ENCODE measurements around the gene HYAL1.

Gene HYAL1, protein sequence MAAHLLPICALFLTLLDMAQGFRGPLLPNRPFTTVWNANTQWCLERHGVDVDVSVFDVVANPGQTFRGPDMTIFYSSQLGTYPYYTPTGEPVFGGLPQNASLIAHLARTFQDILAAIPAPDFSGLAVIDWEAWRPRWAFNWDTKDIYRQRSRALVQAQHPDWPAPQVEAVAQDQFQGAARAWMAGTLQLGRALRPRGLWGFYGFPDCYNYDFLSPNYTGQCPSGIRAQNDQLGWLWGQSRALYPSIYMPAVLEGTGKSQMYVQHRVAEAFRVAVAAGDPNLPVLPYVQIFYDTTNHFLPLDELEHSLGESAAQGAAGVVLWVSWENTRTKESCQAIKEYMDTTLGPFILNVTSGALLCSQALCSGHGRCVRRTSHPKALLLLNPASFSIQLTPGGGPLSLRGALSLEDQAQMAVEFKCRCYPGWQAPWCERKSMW

DNA sequence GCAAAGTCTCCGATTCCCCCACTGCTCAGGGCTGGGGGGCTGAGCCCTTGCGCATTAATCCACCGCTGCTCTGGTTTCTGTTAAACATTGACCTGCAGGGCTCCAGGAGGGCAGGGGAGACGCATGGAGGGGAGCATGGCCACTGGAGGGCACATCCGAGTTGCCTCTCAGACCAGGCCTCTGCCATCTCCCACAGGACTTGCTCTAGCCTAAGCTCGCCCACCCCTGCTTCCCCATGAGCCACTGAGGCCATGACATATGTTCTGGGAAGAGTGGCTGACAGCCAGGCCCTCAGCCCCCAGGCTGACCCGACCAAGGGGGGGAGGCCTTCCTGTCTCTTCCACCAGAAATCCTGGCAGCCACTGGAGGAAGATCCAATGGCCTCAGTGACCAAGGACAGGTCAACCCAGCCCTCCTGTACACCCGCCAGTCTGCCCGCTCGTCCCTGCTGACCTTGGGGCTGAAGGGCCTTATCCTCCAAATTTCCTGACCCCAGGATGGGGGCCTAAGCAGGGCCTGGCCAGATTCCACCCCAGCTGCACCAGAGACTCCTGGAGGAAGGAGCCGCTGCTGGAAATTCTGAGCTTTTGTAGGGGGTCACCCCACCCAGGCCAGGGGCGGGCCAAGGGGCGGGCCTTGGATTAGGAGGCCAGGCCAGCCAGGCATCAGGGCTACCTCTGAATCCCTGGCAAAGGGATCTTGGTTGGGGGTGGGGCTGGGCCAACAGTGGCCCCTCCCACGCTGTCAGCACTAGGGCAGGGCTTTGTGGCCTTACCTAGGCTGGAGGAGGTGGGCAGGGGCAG lies at the start of gene HYAL1:
TSS of gene HYAL1 (minus strand) at position 562 of the 803 bp plus-strand sequence. CDS start 618 bp downstream, outside the sequence.
- DNase-seq (ENCODE audit: low read depth in 4 of 4, low spot score in 1 of 4): no peak

DNA sequence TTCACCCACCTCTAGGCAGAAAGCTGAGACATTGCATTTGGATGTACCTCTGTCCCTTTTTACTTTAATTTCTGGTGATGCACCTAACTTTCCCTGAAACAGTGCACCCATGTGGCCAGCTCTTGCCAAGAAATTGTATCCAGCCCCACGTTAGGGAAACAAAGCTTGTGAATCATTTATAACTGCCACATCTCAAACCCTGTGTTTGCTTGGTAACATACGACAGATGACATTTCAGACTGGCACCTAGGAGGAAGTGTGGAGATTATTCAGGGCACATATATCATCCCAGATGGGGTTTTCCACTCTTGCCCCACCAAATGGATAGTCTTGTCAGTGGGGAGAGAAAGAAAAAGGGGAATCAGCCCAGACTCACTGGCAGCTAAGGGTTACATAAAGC lies 49.4 kb upstream of the HYAL1 start:
- no peak for DNase-seq (ENCODE audit: low read depth in 4 of 4, low spot score in 1 of 4)

DNA sequence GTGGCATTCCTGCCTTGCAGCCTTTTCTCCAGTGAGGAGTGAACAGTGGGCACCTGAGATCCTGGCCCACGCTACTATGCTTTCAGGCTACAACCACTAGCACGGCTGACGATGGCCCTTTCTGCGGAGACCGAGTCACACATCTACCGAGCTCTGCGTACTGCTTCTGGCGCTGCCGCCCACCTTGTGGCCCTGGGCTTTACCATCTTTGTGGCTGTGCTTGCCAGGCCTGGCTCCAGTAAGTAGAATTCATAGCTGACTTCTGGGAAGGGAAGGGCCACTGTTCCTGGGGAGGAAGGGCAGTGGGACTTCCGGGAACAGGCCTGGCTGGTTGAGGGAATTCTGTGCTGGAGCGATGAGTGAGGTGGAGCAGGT lies 47.9 kb upstream of the HYAL1 start:
- DNase-seq (ENCODE audit: low read depth in 4 of 4, low spot score in 1 of 4): no peak

- peak; percentile 94 to 99 (median 98) for DNase-seq (ENCODE audit: low read depth in 4 of 4, low spot score in 1 of 4)
Measured at GRCh38 chr3:50350527-50351322, 47.4 kb upstream of the HYAL1 start, which contains the start of the genes CYB561D2 and NPRL2. Gene CYB561D2 (plus strand): TSS chr3:50350862. CDS start chr3:50351434, 572 bp downstream. Gene NPRL2 (minus strand): TSS chr3:50350775. CDS start chr3:50350652, 123 bp downstream.

DNA sequence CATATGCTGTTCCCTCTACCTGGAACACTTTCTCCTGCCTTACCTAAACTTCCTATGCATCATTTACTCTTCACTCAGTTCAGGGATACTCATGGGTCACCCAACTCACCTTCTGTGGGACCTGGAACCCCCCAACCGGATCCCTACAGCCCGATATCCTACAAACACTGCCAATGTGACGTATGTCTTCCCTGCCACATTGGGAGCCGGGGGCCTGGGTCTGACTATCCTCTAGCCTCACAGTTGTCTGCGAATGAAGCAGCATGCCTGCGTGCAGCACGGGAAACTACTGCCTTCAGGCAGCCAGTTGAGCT lies 46.8 kb upstream of the HYAL1 start:
- DNase-seq (ENCODE audit: low read depth in 4 of 4, low spot score in 1 of 4): no peak

- DNase-seq (ENCODE audit: low read depth in 4 of 4, low spot score in 1 of 4): peak in 2 of 4 experiments; percentile 45 to 52
Measured at GRCh38 chr3:50347187-50347813, 43.9 kb upstream of the HYAL1 start.

- peak in 3 of 4 experiments; percentile 52 to 78 (median 59) for DNase-seq (ENCODE audit: low read depth in 4 of 4, low spot score in 1 of 4)
Measured at GRCh38 chr3:50345586-50346234, 42.3 kb upstream of the HYAL1 start, which contains the start of gene ZMYND10. Gene ZMYND10 (minus strand): TSS chr3:50345732. CDS start chr3:50345579, 153 bp downstream.

DNA sequence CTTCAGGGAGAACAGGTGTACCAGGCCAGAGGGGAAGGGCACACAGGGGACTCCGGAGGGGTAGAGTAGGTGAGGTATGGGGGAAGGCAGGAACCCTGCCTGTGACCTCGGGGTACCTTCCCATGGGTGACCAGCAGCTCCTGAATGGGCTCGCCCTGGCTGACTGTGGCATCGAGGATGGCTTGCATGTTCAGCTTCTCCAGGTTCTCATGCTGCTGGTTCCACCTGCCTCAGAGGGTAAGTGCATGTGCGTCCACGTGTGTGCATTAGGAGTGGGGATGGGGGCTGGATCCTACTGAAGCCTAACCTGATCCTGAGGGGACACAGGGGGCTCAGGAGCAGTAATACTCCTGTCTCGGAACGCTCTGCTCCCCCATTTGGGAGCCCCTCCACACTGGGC lies 41.6 kb upstream of the HYAL1 start:
- no peak for DNase-seq (ENCODE audit: low read depth in 4 of 4, low spot score in 1 of 4)

- no peak for DNase-seq (ENCODE audit: low read depth in 4 of 4, low spot score in 1 of 4)
Measured at GRCh38 chr3:50342813-50343633, 39.6 kb upstream of the HYAL1 start.

DNA sequence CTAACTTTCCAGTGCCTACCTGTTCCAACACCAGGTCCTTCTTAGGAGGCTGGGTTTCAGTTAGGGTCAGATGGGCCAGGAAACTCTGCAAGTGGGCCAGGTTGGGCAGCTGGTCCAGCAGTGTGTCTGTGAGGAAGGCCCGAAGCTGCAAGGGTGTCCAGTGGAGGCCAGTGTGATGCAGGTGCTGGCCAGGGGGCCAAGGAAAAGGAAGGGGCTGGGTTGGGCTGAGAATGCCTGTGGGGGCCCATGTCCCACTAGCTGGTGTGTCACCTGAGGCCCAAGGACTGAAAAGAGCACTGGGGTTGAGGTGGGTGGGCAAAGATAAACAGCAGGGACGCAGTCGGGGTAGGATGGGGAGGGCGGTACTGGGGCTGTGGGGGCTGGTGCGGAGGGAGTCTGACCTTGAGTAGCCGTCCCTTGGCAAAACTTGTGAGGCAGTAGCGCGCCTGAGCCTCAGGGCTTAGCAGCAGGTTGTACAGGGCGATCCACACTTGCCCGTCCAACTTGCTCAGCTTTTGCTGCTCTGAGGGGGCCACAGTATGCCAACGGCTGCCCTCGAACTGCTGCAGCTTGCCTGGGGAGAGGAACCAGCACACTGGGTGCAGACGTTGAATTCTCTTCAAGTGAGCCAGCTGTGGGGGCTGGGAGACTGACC lies 38.7 kb upstream of the HYAL1 start:
- DNase-seq (ENCODE audit: low read depth in 4 of 4, low spot score in 1 of 4): no peak

- no peak for DNase-seq (ENCODE audit: low read depth in 4 of 4, low spot score in 1 of 4)
Measured at GRCh38 chr3:50341537-50341936, 38.2 kb upstream of the HYAL1 start.

DNA sequence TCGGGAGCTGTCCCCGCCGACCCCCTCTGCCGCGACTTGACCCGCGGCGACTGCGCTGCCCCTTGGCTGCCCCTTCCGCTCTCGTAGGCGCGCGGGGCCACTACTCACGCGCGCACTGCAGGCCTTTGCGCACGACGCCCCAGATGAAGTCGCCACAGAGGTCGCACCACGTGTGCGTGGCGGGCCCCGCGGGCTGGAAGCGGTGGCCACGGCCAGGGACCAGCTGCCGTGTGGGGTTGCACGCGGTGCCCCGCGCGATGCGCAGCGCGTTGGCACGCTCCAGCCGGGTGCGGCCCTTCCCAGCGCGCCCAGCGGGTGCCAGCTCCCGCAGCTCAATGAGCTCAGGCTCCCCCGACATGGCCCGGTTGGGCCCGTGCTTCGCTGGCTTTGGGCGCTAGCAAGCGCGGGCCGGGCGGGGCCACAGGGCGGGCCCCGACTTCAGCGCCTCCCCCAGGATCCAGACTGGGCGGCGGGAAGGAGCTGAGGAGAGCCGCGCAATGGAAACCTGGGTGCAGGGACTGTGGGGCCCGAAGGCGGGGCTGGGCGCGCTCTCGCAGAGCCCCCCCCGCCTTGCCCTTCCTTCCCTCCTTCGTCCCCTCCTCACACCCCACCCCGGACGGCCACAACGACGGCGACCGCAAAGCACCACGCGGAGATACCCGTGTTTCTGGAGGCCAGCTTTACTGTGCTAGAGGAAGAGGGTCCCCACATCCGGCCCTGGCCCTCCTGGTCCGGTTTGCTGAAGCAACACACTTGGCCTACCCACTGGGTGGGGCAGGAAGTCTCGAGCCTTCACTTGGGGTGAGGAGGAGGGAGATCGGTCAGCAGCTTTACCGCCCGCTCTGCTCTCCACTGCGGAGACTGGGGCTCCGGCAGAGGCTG lies 37.3 kb upstream of the HYAL1 start, which contains the start of gene RASSF1:
TSS of gene RASSF1 (minus strand) at position 389 of the 882 bp plus-strand sequence. CDS start at position 358, 31 bp downstream.
- peak in 2 of 4 experiments; percentile 44 to 71 for DNase-seq (ENCODE audit: low read depth in 4 of 4, low spot score in 1 of 4)

DNA sequence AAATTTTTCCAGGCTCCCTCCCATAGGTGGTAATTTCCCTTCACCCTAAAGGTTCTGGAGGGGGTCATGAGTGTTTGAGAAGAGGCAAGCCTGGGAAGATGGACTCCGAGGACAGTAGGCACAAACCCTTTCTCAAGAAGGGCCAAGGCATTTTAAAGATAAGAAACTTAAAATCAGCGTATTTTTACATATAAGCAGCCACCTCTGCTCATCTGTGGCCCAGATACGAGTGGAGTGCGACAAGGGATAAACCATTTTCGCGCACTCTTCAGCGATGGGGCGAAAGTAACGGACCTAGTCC lies 36.7 kb upstream of the HYAL1 start:
- no peak for DNase-seq (ENCODE audit: low read depth in 4 of 4, low spot score in 1 of 4)

GRCh38 chr3:50339485-50340146 lies 36.2 kb upstream of the HYAL1 start:
- no peak for DNase-seq (ENCODE audit: low read depth in 4 of 4, low spot score in 1 of 4)

DNA sequence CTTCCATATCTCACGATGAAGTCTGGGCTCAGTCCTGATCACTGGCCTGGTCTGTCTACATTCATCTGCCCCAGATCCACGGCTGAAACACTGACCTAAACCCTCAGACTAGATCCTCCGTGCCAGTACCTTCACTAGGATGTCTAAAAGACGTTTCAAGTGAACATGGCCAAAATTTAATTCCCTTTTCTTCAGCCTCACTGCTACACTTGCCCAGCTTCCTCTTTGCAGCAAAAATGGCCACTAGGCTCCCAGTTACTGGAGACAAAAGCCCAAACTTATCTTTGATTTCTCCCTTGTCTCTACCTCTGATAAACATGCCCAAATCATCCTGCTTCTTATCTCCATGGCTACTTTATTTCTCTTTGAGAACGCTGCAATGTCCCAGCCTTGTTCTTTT lies 35.6 kb upstream of the HYAL1 start:
- no peak for DNase-seq (ENCODE audit: low read depth in 4 of 4, low spot score in 1 of 4)

- peak; percentile 86 to 99 (median 93) for DNase-seq (ENCODE audit: low read depth in 4 of 4, low spot score in 1 of 4)
Measured at GRCh38 chr3:50337175-50337861, 33.9 kb upstream of the HYAL1 start.

Data from stimulated activated CD4-positive, alpha-beta T cell treated with anti-CD3 and anti-CD28 coated beads, Interleukin-1b, Interleukin-23, amount 100 ng/mL, for 24 hours (primary cell).